SK-N-SH treated with all-trans-retinoic acid at 6 μM for 48 hours (cell line): ENCODE data around the gene LRRC8A.
"Not testable (repeated sequence)": the region's sequence is repeated elsewhere in the genome, so short reads cannot be mapped to it uniquely, and the experiment has no call there.

Source experiments
- ARNTL ChIP-seq: fragments of 450-650 bp; formaldehyde crosslinking; IDR thresholded peaks from 2 replicates; pipeline ENCODE4 v1.5.0; 2020; ENCODE audit warnings: low read depth, mild to moderate bottlenecking, moderate library complexity, borderline replicate concordance
- ZFP30 ChIP-seq: fragments of 450-650 bp; formaldehyde crosslinking; IDR thresholded peaks from 2 replicates; pipeline ENCODE4 v1.5.0; 2022; ENCODE audit warnings: mild to moderate bottlenecking, moderate library complexity
- TF ChIP-seq, protein P1 (sequence below): fragments of 250-450 bp; sonication (Bioruptor Pico); IDR thresholded peaks from 2 replicates; pipeline ENCODE4 v1.5.1; 2020; ENCODE audit warnings: low read depth, mild to moderate bottlenecking, moderate library complexity
- TF ChIP-seq, protein P2 (sequence below): fragments of 250-450 bp; sonication (Bioruptor Pico); IDR thresholded peaks from 2 replicates; pipeline ENCODE4 v1.8.0; 2020; ENCODE audit warnings: mild to moderate bottlenecking, moderate library complexity, borderline replicate concordance
- TF ChIP-seq, protein P3 (sequence below): fragments of 250-450 bp; sonication (Bioruptor Pico); IDR thresholded peaks from 2 replicates; pipeline ENCODE4 v1.5.1; 2021; ENCODE audit warnings: mild to moderate bottlenecking, moderate library complexity

DNA sequence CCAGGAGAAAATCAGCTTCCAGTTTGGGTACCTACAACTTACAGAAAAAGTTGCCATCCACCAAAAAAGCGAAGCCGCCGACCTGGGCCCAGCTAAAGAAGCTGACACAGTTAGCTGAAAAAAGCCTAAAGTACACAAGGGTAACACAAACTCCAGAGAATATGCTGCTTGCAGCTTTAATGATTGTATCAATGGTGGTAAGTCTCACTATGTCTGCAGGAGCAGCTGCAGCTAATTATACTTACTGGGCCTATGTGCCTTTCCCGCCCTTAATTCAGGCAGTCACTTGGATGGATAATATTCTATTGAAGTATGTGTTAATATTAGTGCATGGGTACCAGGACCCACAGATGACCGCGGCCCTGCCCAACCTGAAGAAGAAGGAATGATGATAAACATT is 27.5 kb upstream of the LRRC8A start:
- TF ChIP-seq, protein P1, sequence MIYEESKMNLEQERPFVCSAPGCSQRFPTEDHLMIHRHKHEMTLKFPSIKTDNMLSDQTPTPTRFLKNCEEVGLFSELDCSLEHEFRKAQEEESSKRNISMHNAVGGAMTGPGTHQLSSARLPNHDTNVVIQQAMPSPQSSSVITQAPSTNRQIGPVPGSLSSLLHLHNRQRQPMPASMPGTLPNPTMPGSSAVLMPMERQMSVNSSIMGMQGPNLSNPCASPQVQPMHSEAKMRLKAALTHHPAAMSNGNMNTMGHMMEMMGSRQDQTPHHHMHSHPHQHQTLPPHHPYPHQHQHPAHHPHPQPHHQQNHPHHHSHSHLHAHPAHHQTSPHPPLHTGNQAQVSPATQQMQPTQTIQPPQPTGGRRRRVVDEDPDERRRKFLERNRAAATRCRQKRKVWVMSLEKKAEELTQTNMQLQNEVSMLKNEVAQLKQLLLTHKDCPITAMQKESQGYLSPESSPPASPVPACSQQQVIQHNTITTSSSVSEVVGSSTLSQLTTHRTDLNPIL (CRISPR knock-in tag): not testable (repeated sequence)
- TF ChIP-seq, protein P2, sequence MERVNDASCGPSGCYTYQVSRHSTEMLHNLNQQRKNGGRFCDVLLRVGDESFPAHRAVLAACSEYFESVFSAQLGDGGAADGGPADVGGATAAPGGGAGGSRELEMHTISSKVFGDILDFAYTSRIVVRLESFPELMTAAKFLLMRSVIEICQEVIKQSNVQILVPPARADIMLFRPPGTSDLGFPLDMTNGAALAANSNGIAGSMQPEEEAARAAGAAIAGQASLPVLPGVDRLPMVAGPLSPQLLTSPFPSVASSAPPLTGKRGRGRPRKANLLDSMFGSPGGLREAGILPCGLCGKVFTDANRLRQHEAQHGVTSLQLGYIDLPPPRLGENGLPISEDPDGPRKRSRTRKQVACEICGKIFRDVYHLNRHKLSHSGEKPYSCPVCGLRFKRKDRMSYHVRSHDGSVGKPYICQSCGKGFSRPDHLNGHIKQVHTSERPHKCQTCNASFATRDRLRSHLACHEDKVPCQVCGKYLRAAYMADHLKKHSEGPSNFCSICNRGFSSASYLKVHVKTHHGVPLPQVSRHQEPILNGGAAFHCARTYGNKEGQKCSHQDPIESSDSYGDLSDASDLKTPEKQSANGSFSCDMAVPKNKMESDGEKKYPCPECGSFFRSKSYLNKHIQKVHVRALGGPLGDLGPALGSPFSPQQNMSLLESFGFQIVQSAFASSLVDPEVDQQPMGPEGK (CRISPR knock-in tag): not testable (repeated sequence)
- TF ChIP-seq ARNTL, ZFP30 (CRISPR knock-in tag): not testable (repeated sequence)
- TF ChIP-seq, protein P3, sequence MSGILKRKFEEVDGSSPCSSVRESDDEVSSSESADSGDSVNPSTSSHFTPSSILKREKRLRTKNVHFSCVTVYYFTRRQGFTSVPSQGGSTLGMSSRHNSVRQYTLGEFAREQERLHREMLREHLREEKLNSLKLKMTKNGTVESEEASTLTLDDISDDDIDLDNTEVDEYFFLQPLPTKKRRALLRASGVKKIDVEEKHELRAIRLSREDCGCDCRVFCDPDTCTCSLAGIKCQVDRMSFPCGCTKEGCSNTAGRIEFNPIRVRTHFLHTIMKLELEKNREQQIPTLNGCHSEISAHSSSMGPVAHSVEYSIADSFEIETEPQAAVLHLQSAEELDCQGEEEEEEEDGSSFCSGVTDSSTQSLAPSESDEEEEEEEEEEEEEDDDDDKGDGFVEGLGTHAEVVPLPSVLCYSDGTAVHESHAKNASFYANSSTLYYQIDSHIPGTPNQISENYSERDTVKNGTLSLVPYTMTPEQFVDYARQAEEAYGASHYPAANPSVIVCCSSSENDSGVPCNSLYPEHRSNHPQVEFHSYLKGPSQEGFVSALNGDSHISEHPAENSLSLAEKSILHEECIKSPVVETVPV (CRISPR knock-in tag): not testable (repeated sequence)
